K562 (cell line): Measurements from ENCODE around the gene NBEAL1. TPM values are rescaled to one million over a fixed set of nuclear protein-coding genes. Genes with fewer than 3 reads are reported as not detected.

Source experiments
- BMI1 ChIP-seq: fragments of 150-350 bp; IDR thresholded peaks from 2 replicates; pipeline ENCODE4 v1.6.1; 2014; ENCODE audit warnings: low read length
- FOSL1 ChIP-seq: fragments of 200-800 bp; sonication (Bioruptor generic); conservative IDR thresholded peaks from 2 replicates; pipeline ENCODE4 v1.6.1; 2016; ENCODE audit warnings: missing genetic modification characterization, missing compliant biosample characterization
- GMEB1 ChIP-seq: fragments of 250-450 bp; sonication (Bioruptor Pico); IDR thresholded peaks from 2 replicates; pipeline ENCODE4 v1.4.0; 2020; ENCODE audit warnings: mild to moderate bottlenecking
- GTF2E2 ChIP-seq: fragments of 200-800 bp; sonication (Bioruptor generic); IDR thresholded peaks from 2 replicates; pipeline ENCODE4 v1.6.1; 2016; ENCODE audit warnings: missing genetic modification characterization, missing compliant biosample characterization
- HDAC1 ChIP-seq, 2 experiments: fragments of 450-650 bp; IDR thresholded peaks; 2 replicates each; pipeline ENCODE4 v1.6.1; 2016 to 2017; ENCODE audit warnings: inconsistent platforms in 1 of 2, mild to moderate bottlenecking in 1 of 2, moderate library complexity in 1 of 2
- HMGN3 ChIP-seq: IDR thresholded peaks from 2 replicates; pipeline ENCODE4 v1.6.1; 2011; ENCODE audit warnings: borderline replicate concordance, low read depth, mild to moderate bottlenecking, mixed read lengths, low read length; ENCODE audit not compliant: insufficient read length; ENCODE audit errors: extremely low read depth
- IRF1 ChIP-seq: sonication (generic); formaldehyde crosslinking; IDR thresholded peaks from 2 replicates; pipeline ENCODE4 v1.8.0; 2022; ENCODE audit warnings: missing genetic modification reagents, mild to moderate bottlenecking, borderline replicate concordance
- MEF2D ChIP-seq: conservative IDR thresholded peaks from 2 replicates; pipeline ENCODE4 v1.6.1; 2016; ENCODE audit warnings: low read depth, missing genetic modification characterization, missing compliant biosample characterization
- MTA1 ChIP-seq: fragments of 450-650 bp; IDR thresholded peaks from 2 replicates; pipeline ENCODE4 v1.6.1; 2017; ENCODE audit warnings: borderline replicate concordance
- PHB ChIP-seq: fragments of 250-450 bp; sonication (Bioruptor Pico); IDR thresholded peaks from 2 replicates; pipeline ENCODE4 v1.5.0; 2021
- PHF8 ChIP-seq: fragments of 200-600 bp; sonication (generic); IDR thresholded peaks from 2 replicates; pipeline ENCODE4 v1.6.1; 2012; ENCODE audit warnings: mixed run types, mild to moderate bottlenecking, inconsistent platforms, low read length, moderate library complexity, borderline replicate concordance
- PRDM10 ChIP-seq: fragments of 450-650 bp; IDR thresholded peaks from 2 replicates; pipeline ENCODE4 v1.6.1; 2018; ENCODE audit not compliant: partially characterized antibody
- SIN3B ChIP-seq: fragments of 450-650 bp; IDR thresholded peaks from 2 replicates; pipeline ENCODE4 v1.6.1; 2017; ENCODE audit warnings: low read depth, mild to moderate bottlenecking, moderate library complexity
- SNIP1 ChIP-seq: fragments of 450-650 bp; IDR thresholded peaks from 2 replicates; pipeline ENCODE4 v1.7.1; 2017; ENCODE audit warnings: low read depth, mild to moderate bottlenecking
- TFE3 ChIP-seq: fragments of 450-650 bp; formaldehyde crosslinking; IDR thresholded peaks from 2 replicates; pipeline ENCODE4 v1.4.0; 2020; ENCODE audit warnings: mild to moderate bottlenecking, mixed read lengths
- ZNF217 ChIP-seq: sonication (generic); formaldehyde crosslinking; IDR thresholded peaks from 2 replicates; pipeline ENCODE4 v1.8.0; 2022; ENCODE audit warnings: mild to moderate bottlenecking, missing genetic modification reagents
- ZNF277 ChIP-seq: fragments of 250-450 bp; sonication (Bioruptor Pico); IDR thresholded peaks from 2 replicates; pipeline ENCODE4 v1.8.0; 2022; ENCODE audit warnings: inconsistent platforms, mild to moderate bottlenecking, moderate library complexity, borderline replicate concordance
- ZNF384 ChIP-seq: IDR thresholded peaks from 2 replicates; pipeline ENCODE4 v1.6.1; 2012; ENCODE audit warnings: low read depth, low read length, improper control_type of control experiment
- polyA plus RNA-seq, 8 experiments: library from polyadenylated mRNA; depleted of rRNA in 4 of 8; stranded (reverse) in 5 of 8; unstranded in 3 of 8; fragments of >200 nt; fragmentation: Nextera tagmentation in 2 of 8; fragmentation: Illumina TruSeq in 1 of 8; extraction: Ambion mirVana in 2 of 8; extraction: Trizol in 1 of 8; gene quantifications; 2 replicates each; pipeline versions ENCODE4 v1.2.1 to v1.2.3, GENCODE V29; 2011 to 2014; ENCODE audit warnings: inconsistent platforms in 1 of 8, missing spikeins in 1 of 8
- total RNA-seq, 7 experiments: library from RNA; depleted of rRNA in 6 of 7; stranded (reverse); fragments of >200 nt in 6 of 7; fragmentation: Illumina TruSeq in 2 of 7; extraction: Trizol in 2 of 7; gene quantifications; 2 replicates each; pipeline versions ENCODE4 v1.2.1 to v1.2.3, GENCODE V29; 2011 to 2021; ENCODE audit warnings: low replicate concordance in 1 of 7

Gene NBEAL1
- total and polyA plus RNA-seq, 9 of the 15 experiments (the other 6 are each of a cell fraction or from before 2014, with no cell fraction given) = 2.1 to 13.5 (median 7.3) TPM

- TF ChIP-seq PRDM10 = peak; percentile 49
- TF ChIP-seq IRF1 (CRISPR knock-in tag) = no peak
- peak; percentile 60; the same call in 1 of the 2 replicates for TF ChIP-seq GTF2E2 (tag)
- no peak for TF ChIP-seq MTA1
- no peak; the same call in 1 of the 2 replicates for TF ChIP-seq ZNF384
- peak; percentile 94 for TF ChIP-seq PHF8
- TF ChIP-seq FOSL1 (tag) = no peak
- peak; percentile 99 for TF ChIP-seq TFE3 (CRISPR knock-in tag)
- peak; percentile 65; the same call in 1 of the 2 replicates for TF ChIP-seq SIN3B
- TF ChIP-seq ZNF277 (CRISPR knock-in tag) = no peak
- TF ChIP-seq HMGN3 = peak; percentile 89
- TF ChIP-seq SNIP1 = peak; percentile 70; the same call in 1 of the 2 replicates
- TF ChIP-seq HDAC1 (IDR thresholded peaks at IDR 0.05) = peak in 1 of 2 experiments; percentile 57; a peak in 1 of 4 replicates
- peak; percentile 78 for TF ChIP-seq GMEB1 (CRISPR knock-in tag)
- no peak for TF ChIP-seq BMI1
- TF ChIP-seq ZNF217 (CRISPR knock-in tag) = no peak
- no peak for TF ChIP-seq MEF2D
- no peak for TF ChIP-seq PHB
These were observed 224.2 kb downstream of the NBEAL1 start, which contains the start of gene CYP20A1 (continued) for GRCh38 chr2:203238704-203239526.
